ENCODE measurements around the gene SSTR3. TPM values are rescaled to one million over a fixed set of nuclear protein-coding genes. Genes with fewer than 3 reads are reported as not detected.

The SSTR3 gene
- total and polyA plus RNA-seq, 10 of the 15 experiments (the other 5 are each of a cell fraction or from before 2014, with no cell fraction given), result 0.03 to 4.5 (median 2.4) TPM

DNA sequence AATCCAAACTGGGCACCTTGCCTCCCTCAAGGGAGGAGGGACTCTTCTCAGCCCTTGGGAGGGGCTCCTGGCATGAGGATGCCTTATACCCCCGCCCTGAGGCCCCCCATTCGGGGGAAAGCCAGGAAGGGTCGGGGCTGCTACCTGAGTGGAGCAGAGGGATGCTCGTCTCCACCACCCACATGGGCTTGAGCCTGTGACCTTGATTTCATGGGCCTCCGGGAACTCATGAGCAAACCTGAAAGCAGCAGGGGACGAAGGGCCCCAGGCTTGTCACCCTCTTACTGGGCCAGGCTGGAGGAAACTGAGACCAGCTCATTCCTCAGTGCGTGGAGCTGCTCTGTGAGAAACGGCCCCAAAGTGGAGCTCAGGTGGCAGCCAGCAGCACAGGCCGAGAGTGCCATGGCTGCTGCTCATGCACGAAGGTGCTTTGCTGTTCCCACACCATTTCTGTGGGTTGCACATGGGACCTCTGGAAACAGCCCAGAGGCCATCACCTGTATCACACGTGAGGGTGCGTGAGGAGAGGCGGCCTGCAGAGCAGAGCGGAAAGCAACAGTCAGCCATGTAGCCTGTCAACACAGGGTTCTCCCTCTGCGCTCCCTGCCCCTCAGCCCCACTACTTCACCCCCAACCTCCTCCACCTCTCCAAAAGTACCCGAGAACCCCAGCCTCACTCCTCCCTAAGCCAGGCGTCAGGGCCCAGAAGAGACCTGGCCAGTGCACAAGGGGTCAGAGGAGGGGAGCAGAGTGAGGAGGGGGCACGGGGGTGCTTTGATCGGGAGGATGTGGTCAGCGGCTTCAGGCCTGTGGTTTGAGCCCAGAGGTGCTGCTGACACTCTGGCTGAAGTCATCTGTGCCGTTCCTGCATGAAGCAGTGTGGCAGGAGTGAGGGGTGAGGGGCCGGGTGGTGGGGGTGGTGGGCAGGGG is 48.4 kb downstream of the SSTR3 start (continued):
- peak; percentile 48; the same call in 2 of the 3 replicates for TF ChIP-seq POU2F2 (IDR thresholded peaks at IDR 0.05; ENCODE audit: borderline replicate concordance, low read depth, low read length)
- TF ChIP-seq STAT3 (IDR thresholded peaks at IDR 0.05; ENCODE audit: low read depth, low read length), result 0 out of 2 replicates have a peak, but pooled peaks have one; percentile 45
- TF ChIP-seq HDGF (IDR thresholded peaks at IDR 0.05), result peak; percentile 97
- TF ChIP-seq EED (IDR thresholded peaks at IDR 0.05; ENCODE audit: low read depth), result peak; percentile 62
- peak in 1 of 2 experiments; percentile 73; a peak in 2 of 4 replicates for TF ChIP-seq ETV6 (conservative IDR thresholded peaks at IDR 0.05 in 1 of 2, IDR thresholded peaks at IDR 0.05 in 1 of 2; ENCODE audit: borderline replicate concordance in 1 of 2, low read depth in 1 of 2)
- TF ChIP-seq RB1 (IDR thresholded peaks at IDR 0.05; ENCODE audit: borderline replicate concordance), result no peak
- no peak for TF ChIP-seq E2F4 (IDR thresholded peaks at IDR 0.05; ENCODE audit: low read depth, low read length)
- peak; percentile 95 for TF ChIP-seq NR2F1 (conservative IDR thresholded peaks at IDR 0.05)
- peak; percentile 39 for TF ChIP-seq KLF5 (IDR thresholded peaks at IDR 0.05; ENCODE audit: partially characterized antibody)
- peak; percentile 56; the same call in 1 of the 2 replicates for TF ChIP-seq TARDBP (IDR thresholded peaks at IDR 0.05; ENCODE audit: borderline replicate concordance)
- no peak for TF ChIP-seq MYC (IDR thresholded peaks at IDR 0.05; ENCODE audit: insufficient read depth, insufficient read length, insufficient replicate concordance, low read length, severe bottlenecking)
- TF ChIP-seq CUX1 (IDR thresholded peaks at IDR 0.05; ENCODE audit: insufficient replicate concordance, low read depth, low read length), result peak; percentile 62
- TF ChIP-seq KAT2A (conservative IDR thresholded peaks at IDR 0.05; ENCODE audit: control insufficient read depth, low read depth, low read length), result no peak
- no peak for TF ChIP-seq KDM1A (IDR thresholded peaks at IDR 0.05; ENCODE audit: borderline replicate concordance)
- TF ChIP-seq MXI1 (IDR thresholded peaks at IDR 0.05; ENCODE audit: low read depth, low read length), result peak; percentile 25; the same call in 1 of the 2 replicates
- no peak for TF ChIP-seq CBX3 (IDR thresholded peaks at IDR 0.05; ENCODE audit: borderline replicate concordance, low read depth)
- TF ChIP-seq TCF7 (IDR thresholded peaks at IDR 0.05; ENCODE audit: borderline replicate concordance), result no peak
- TF ChIP-seq ZNF207 (IDR thresholded peaks at IDR 0.05; ENCODE audit: borderline replicate concordance), result no peak
- TF ChIP-seq NR2C1 (IDR thresholded peaks at IDR 0.05), result peak; percentile 36; the same call in 1 of the 2 replicates
- TF ChIP-seq MEF2A (IDR thresholded peaks at IDR 0.05; ENCODE audit: insufficient read depth, low read depth, low read length), result no peak
- TF ChIP-seq ZBTB33 (IDR thresholded peaks at IDR 0.05), result no peak
- no peak for TF ChIP-seq ZSCAN29 (IDR thresholded peaks at IDR 0.05)

Data from GM12878 (cell line).